H1 (cell line): ENCODE measurements around the gene TAF1D. TPM values are rescaled to one million over a fixed set of nuclear protein-coding genes. Genes with fewer than 3 reads are reported as not detected.

Experiments
- CTCF ChIA-PET: fragments of 300-600 bp; sonication (Branson Sonifier 250); formaldehyde crosslinking; loops from one replicate; lab custom pipeline; 2021; ENCODE audit not compliant: partially characterized antibody; lab: Charles Lee
- POLR2A ChIA-PET: fragments of 300-600 bp; sonication (Branson Sonifier 250); formaldehyde crosslinking; loops from one replicate; lab custom pipeline; 2021; ENCODE audit warnings: inconsistent platforms; ENCODE audit not compliant: partially characterized antibody; lab: Charles Lee
- DNase-seq, 2 experiments: peaks; one replicate each; pipeline versions ENCODE4 v3.0.0 to v3.0.0-alpha.2; 2010 to 2022; ENCODE audit warnings: low spot score in 2 of 2, low read depth in 1 of 2, mixed read lengths in 1 of 2
- FAIRE-seq: peaks from 2 replicates; lab custom pipeline; 2011; peaks lifted over from hg19 to GRCh38; lab: Jason Lieb, UNC
- H2AFZ ChIP-seq: 2 replicates; pipeline ENCODE4 v1.8.1; 2012; ENCODE audit warnings: low read length, inconsistent platforms
- H2AK5ac ChIP-seq: 2 replicates; pipeline ENCODE4 v1.6.1; 2013; ENCODE audit warnings: low read depth, low read length
- H2BK120ac ChIP-seq: replicated peaks from 2 replicates; pipeline ENCODE3; 2013; ENCODE audit warnings: low read depth, low read length, inconsistent platforms
- H2BK12ac ChIP-seq: 2 replicates; pipeline ENCODE4 v1.6.1; 2013; ENCODE audit warnings: low read depth, low read length
- H2BK15ac ChIP-seq: 2 replicates; pipeline ENCODE4 v1.6.1; 2013; ENCODE audit warnings: low read length
- H2BK20ac ChIP-seq: 2 replicates; pipeline ENCODE4 v1.6.1; 2013; ENCODE audit warnings: low read length
- H2BK5ac ChIP-seq: 2 replicates; pipeline ENCODE4 v1.6.1; 2013; ENCODE audit warnings: low read depth, low read length
- H3K14ac ChIP-seq: 2 replicates; pipeline ENCODE4 v1.6.1; 2013; ENCODE audit warnings: inconsistent platforms; ENCODE audit not compliant: insufficient read length
- H3K18ac ChIP-seq: 2 replicates; pipeline ENCODE4 v1.6.1; 2013; ENCODE audit warnings: low read length; ENCODE audit errors: extremely low read depth
- H3K23ac ChIP-seq: 2 replicates; pipeline ENCODE4 v1.6.1; 2013; ENCODE audit warnings: inconsistent platforms; ENCODE audit not compliant: insufficient read length
- H3K23me2 ChIP-seq: 2 replicates; pipeline ENCODE4 v1.6.1; 2013; ENCODE audit warnings: low read depth, low read length
- H3K27ac ChIP-seq: 2 replicates; pipeline ENCODE4 v1.6.1; 2011; ENCODE audit warnings: low read depth, low read length, inconsistent platforms
- H3K27me3 ChIP-seq, 4 experiments: replicated peaks in 1 of 4; 1 replicate in 1 of 4; 2 replicates in 3 of 4; pipeline versions ENCODE4 v1.6.1 to v1.8.1; 2011 to 2013; ENCODE audit warnings: low read length in 3 of 4, mild to moderate bottlenecking in 3 of 4, inconsistent platforms in 2 of 4, mixed read lengths in 2 of 4, moderate library complexity in 1 of 4; ENCODE audit not compliant: control insufficient read depth in 3 of 4, insufficient read depth in 3 of 4; ENCODE audit errors: extremely low read depth in 1 of 4
- H3K36me3 ChIP-seq, 4 experiments: 2 replicates each; pipeline versions ENCODE4 v1.6.1 to v1.8.1; 2011 to 2013; ENCODE audit warnings: mild to moderate bottlenecking in 4 of 4, low read length in 3 of 4, moderate library complexity in 2 of 4, control low read depth in 1 of 4, inconsistent platforms in 1 of 4; ENCODE audit not compliant: insufficient read depth in 4 of 4, control insufficient read depth in 2 of 4
- H3K4ac ChIP-seq: replicated peaks from 2 replicates; pipeline ENCODE3; 2013; ENCODE audit warnings: low read length, low read depth, mixed read lengths, inconsistent platforms; ENCODE audit not compliant: insufficient read length
- H3K4me1 ChIP-seq, 4 experiments: replicated peaks in 1 of 4; 1 replicate in 1 of 4; 2 replicates in 3 of 4; pipeline versions ENCODE4 v1.6.1 to v1.8.1; 2011 to 2013; ENCODE audit warnings: low read length in 3 of 4, inconsistent platforms in 2 of 4, mixed read lengths in 1 of 4; ENCODE audit not compliant: insufficient read depth in 4 of 4, control insufficient read depth in 3 of 4
- H3K4me2 ChIP-seq, 2 experiments: 2 replicates each; pipeline versions ENCODE4 v1.6.1 to v1.8.1; 2011 to 2013; ENCODE audit warnings: low read depth in 2 of 2, low read length in 2 of 2, control low read depth in 1 of 2, inconsistent platforms in 1 of 2, mild to moderate bottlenecking in 1 of 2; ENCODE audit not compliant: insufficient read depth in 1 of 2
- H3K4me3 ChIP-seq, 4 experiments: fragments of 200-600, 300-600 bp in 1 of 4; sonication (generic), shearing (Covaris generic), sonication (Bioruptor Twin) in 1 of 4; 2 replicates each; pipeline versions ENCODE4 v1.5.1 to v1.8.1; 2011 to 2016; ENCODE audit warnings: low read length in 4 of 4, low read depth in 3 of 4, control low read depth in 2 of 4, inconsistent platforms in 2 of 4, mild to moderate bottlenecking in 2 of 4, mixed read lengths in 1 of 4, moderate library complexity in 1 of 4; ENCODE audit not compliant: insufficient read depth in 2 of 4; ENCODE audit errors: extremely low read depth in 1 of 4
- H3K56ac ChIP-seq: replicated peaks from 2 replicates; pipeline ENCODE3; 2013; ENCODE audit warnings: low read depth, mild to moderate bottlenecking, mixed read lengths, low read length, inconsistent platforms; ENCODE audit not compliant: insufficient read length
- H3K79me1 ChIP-seq: 2 replicates; pipeline ENCODE4 v1.6.1; 2013; ENCODE audit warnings: low read depth, low read length, control low read depth
- H3K79me2 ChIP-seq, 2 experiments: 2 replicates each; pipeline versions ENCODE4 v1.6.1 to v1.8.1; 2012 to 2013; ENCODE audit warnings: low read length in 2 of 2, mild to moderate bottlenecking in 2 of 2, inconsistent platforms in 1 of 2; ENCODE audit not compliant: insufficient read depth in 2 of 2, control insufficient read depth in 1 of 2
- H3K9ac ChIP-seq, 4 experiments: replicated peaks in 1 of 4; 1 replicate in 1 of 4; 2 replicates in 3 of 4; pipeline versions ENCODE4 v1.6.1 to v1.8.1; 2011 to 2013; ENCODE audit warnings: low read depth in 3 of 4, low read length in 3 of 4, control low read depth in 2 of 4, mild to moderate bottlenecking in 2 of 4, moderate library complexity in 2 of 4, inconsistent platforms in 1 of 4; ENCODE audit errors: extremely low read depth in 1 of 4
- H3K9me3 ChIP-seq, 2 experiments: 2 replicates each; pipeline versions ENCODE4 v1.6.1 to v1.8.1; 2012 to 2013; ENCODE audit warnings: mild to moderate bottlenecking in 2 of 2, moderate library complexity in 2 of 2, control low read depth in 1 of 2, inconsistent platforms in 1 of 2, low read depth in 1 of 2, low read length in 1 of 2, mixed read lengths in 1 of 2; ENCODE audit not compliant: insufficient read depth in 2 of 2
- H4K20me1 ChIP-seq, 2 experiments: replicated peaks in 1 of 2; 2 replicates each; pipeline versions ENCODE3 to v1.8.1; 2011 to 2013; ENCODE audit warnings: inconsistent platforms in 2 of 2, low read length in 2 of 2, mild to moderate bottlenecking in 1 of 2; ENCODE audit not compliant: insufficient read depth in 2 of 2, control insufficient read depth in 1 of 2
- H4K5ac ChIP-seq: 2 replicates; pipeline ENCODE4 v1.6.1; 2013; ENCODE audit warnings: low read length, low read depth, mixed read lengths, inconsistent platforms; ENCODE audit not compliant: insufficient read length
- H4K8ac ChIP-seq: 2 replicates; pipeline ENCODE4 v1.8.0; 2013; ENCODE audit warnings: mild to moderate bottlenecking, moderate library complexity, low read length, inconsistent platforms; ENCODE audit not compliant: insufficient read depth; ENCODE audit errors: extremely low read depth
- H4K91ac ChIP-seq: replicated peaks from 2 replicates; pipeline ENCODE3; 2013; ENCODE audit warnings: low read length, mixed read lengths, inconsistent platforms; ENCODE audit not compliant: insufficient read length
- CTBP2 ChIP-seq: IDR thresholded peaks from 2 replicates; pipeline ENCODE4 v1.7.0; 2011; ENCODE audit warnings: borderline replicate concordance, mild to moderate bottlenecking, moderate library complexity, mixed read lengths, low read length; ENCODE audit not compliant: insufficient read depth, insufficient read length
- HDAC6 ChIP-seq: IDR thresholded peaks from one replicate; pipeline ENCODE4 v1.7.1; 2012; ENCODE audit warnings: low read depth, mild to moderate bottlenecking, inconsistent platforms, low read length, moderate library complexity
- polyA plus RNA-seq, 7 experiments: library from polyadenylated mRNA; depleted of rRNA in 3 of 7; stranded (reverse) in 5 of 7; unstranded in 2 of 7; fragments of >200 nt in 5 of 7; fragments of 200-250 nt in 2 of 7; gene quantifications; 1 replicate in 5 of 7; 2 replicates in 1 of 7; 4 replicates in 1 of 7; pipeline versions ENCODE4 v1.2.1 to v1.2.3, GENCODE V29; 2011 to 2013; ENCODE audit warnings: missing spikeins in 2 of 7, mixed read lengths in 2 of 7
- total RNA-seq: library from RNA; stranded (reverse); fragmentation: NEBNext Ultra II Directional; extraction: Animal tissue kit (Norgen Biotek cat#: 25700); gene quantifications from 2 replicates; pipeline ENCODE4 v1.2.1, GENCODE V29; 2021

TAF1D gene
- total and polyA plus RNA-seq, 2 of the 8 experiments (the other 6 are each of a cell fraction or from before 2014, with no cell fraction given) = 64.7 to 212 TPM

DNA sequence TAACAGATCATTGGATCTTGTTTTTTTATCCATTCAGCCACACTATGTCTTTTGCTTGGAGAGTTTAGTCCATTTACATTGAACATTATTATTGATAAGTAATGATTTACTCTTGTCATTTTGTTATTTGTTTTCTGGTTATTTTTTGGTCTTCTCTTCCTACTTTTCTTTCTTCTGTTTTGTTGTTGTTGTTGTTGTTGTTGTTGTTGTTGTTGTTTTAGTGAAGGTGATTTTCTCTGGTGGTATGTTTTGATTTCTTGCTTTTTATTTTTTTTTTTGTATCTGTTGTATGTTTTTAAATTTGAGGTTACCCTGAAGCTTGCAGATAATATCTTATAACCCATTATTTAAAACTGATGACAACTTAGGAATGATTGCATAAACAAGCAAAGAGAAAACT is 28.6 kb downstream of the TAF1D start:
- Histone ChIP-seq H3K56ac (no peak overlapping the region), H2BK120ac (no peak overlapping the region), H4K5ac (no peak overlapping the region), H3K23ac (no peak overlapping the region), H3K14ac (no peak overlapping the region), H3K27ac (no peak overlapping the region), H3K4me3 (no peak overlapping the region), H4K91ac (no peak overlapping the region), H4K8ac (no peak overlapping the region), H3K36me3 (peaks cover 2 to 36% (median 13%) of the 10 kb centered on the region in 4 experiments; a peak in 6 of 8 replicates), H3K9ac (no peak overlapping the region), H3K23me2 (no peaks in the 10 kb centered on the region), H2AK5ac (no peak overlapping the region), H3K27me3 (no peaks in the 10 kb centered on the region), H3K79me1 (no peaks in the 10 kb centered on the region), H2AFZ (no peak overlapping the region), H3K4me1 (peaks cover 0 to 9% (median 5%) of the 10 kb centered on the region in 4 experiments; a peak in 5 of 7 replicates), H3K4ac (no peak overlapping the region), H2BK5ac (no peak overlapping the region), H2BK12ac (no peak overlapping the region), H3K79me2 (no peaks in the 10 kb centered on the region), H4K20me1 (no peaks in the 10 kb centered on the region), H2BK15ac (no peak overlapping the region), H3K4me2 (no peak overlapping the region), H2BK20ac (no peak overlapping the region), H3K9me3 (no peaks in the 10 kb centered on the region), H3K18ac (no peak overlapping the region)
- DNase-seq = no peak
- no peak for FAIRE-seq
- ChIA-PET POLR2A (interaction anchor here (1.1 to 21.2 kb wide), 2 partner anchors 24 to 29 kb away, joined by 3 to 495 read pairs; partner anchors contain the start of genes C11orf54 and TAF1D), CTCF (no interaction called here)
- TF ChIP-seq CTBP2 (no peak), HDAC6 (no peak)
